ENCODE results near the gene MAP3K20. TPM values are rescaled to one million over a fixed set of nuclear protein-coding genes. Genes with fewer than 3 reads are reported as not detected.
"Not testable (repeated sequence)": the region's sequence is repeated elsewhere in the genome, so short reads cannot be mapped to it uniquely, and the experiment has no call there.

The MAP3K20 gene
- total RNA-seq, 1 donor from 2014 or later: 77.6 TPM

GRCh38 chr2:173278794-173279526 lies 203.3 kb downstream of the MAP3K20 start:
- no peak for DNase-seq (ENCODE audit: low spot score)

DNA sequence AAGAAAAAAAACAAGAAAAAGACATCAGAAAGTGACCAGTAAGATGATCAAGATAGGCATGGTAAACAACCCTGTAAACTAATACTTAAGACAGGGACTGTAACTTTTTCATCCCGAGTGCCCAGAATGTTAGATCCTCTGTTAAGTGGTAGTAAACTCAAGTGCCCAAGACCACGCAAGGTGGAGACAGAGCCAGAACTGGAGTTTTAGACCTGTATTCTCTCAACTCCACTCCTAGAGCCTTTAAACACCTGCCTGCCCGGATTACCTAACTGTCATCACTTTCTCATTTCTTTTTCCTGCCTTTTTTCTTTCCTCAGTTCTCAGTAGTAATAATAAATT lies 203.9 kb downstream of the MAP3K20 start:
- no peak for DNase-seq (ENCODE audit: low spot score)

GRCh38 chr2:173280853-173281252 lies 205.2 kb downstream of the MAP3K20 start:
- no peak for DNase-seq (ENCODE audit: low spot score)

GRCh38 chr2:173281898-173282297 lies 206.3 kb downstream of the MAP3K20 start:
- not testable (repeated sequence) for DNase-seq (ENCODE audit: low spot score)

GRCh38 chr2:173282795-173283545 lies 207.3 kb downstream of the MAP3K20 start:
- no peak for DNase-seq (ENCODE audit: low spot score)

DNA sequence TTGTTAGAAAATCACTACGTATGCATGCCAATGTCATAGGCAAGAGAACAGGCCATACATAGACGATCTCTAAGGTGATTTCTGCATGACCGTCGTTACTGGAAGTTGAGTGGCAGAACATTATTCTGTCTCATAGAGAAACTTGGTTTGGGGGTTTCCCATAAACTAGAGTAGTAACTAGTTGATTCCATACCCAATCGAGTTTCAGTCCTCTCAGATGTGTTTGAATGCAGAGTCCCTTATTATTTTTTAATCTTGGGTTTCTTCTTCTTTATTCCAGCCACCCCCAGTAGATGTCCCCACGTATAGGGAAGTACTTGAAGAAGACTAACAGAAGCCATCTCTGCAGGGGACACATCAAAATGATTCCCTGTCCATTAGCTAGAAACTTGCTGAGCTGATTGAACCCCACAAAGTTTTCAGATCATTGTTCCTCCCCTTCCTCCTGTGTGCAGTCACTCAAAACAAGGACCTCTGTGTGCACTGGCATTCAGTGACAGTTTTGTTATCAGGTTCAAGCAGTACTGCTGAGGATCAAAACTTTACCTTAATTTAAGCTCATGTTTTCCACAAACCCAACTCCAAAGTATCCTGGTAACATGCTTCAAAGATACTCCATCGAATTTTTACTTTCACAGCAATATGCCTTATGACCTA lies 210.6 kb downstream of the MAP3K20 start:
- DNase-seq (ENCODE audit: low spot score): no peak

- DNase-seq (ENCODE audit: low spot score): no peak
Observed at GRCh38 chr2:173287594-173287993, 211.9 kb downstream of the MAP3K20 start.

DNA sequence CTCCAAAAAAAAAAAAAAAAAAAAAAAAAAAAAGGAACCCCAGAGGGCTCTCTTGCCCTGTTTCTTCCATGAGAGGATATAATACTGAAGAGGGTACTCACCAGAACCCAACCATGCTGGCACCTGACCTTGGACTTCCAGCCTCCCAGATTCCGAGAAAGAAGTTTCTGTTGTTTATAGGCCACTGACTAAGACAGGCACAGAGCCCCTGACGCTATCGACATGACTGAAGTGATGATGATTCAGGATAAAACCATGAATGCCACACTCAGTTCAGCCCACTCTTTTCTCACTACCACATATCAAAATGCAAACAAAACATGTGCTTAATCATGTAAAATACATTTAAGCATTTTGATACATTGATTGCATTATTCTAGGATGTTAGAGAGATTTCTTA lies 212.9 kb downstream of the MAP3K20 start:
- no peak for DNase-seq (ENCODE audit: low spot score)

DNA sequence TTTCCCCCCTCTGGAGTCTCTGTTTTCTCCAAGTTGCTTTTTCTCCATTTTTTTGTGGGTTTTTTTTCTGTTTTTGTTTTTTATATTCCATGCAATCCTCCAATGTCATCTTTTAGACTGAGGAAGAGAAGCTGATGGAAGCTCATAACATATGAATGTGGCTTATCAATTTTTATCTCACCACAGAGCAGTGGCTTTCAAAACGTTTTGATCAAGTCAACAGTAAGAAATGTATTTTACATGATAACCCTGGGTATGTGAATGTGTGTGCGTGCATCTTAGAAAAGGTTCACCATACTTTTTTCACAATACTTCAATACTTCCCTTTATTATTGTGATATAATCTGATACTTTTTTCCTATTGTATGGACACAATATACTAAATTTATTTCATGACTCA lies 214.4 kb downstream of the MAP3K20 start:
- DNase-seq (ENCODE audit: low spot score): no peak

DNA sequence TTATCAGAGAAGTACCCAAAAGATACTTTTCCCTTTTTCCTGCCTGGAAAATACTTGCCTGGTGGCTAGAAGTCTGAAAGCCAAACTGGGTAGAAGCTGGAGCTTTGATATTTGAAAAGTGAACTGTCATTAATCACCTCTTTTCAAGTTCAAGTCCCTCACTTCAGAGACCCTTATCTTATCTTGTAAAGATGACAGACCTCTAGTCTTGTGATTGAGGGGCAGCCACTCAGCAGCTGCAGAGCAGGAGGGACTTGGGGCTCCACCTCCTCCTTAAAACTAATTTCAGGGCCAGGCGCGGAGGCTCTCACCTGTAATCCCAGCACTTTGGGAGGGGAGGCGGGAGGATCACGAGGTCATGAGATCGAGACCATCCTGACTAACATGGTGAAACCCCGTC lies 214.9 kb downstream of the MAP3K20 start:
- DNase-seq (ENCODE audit: low spot score): no peak

- DNase-seq (ENCODE audit: low spot score): no peak
Observed at GRCh38 chr2:173291412-173291811, 215.8 kb downstream of the MAP3K20 start.

DNA sequence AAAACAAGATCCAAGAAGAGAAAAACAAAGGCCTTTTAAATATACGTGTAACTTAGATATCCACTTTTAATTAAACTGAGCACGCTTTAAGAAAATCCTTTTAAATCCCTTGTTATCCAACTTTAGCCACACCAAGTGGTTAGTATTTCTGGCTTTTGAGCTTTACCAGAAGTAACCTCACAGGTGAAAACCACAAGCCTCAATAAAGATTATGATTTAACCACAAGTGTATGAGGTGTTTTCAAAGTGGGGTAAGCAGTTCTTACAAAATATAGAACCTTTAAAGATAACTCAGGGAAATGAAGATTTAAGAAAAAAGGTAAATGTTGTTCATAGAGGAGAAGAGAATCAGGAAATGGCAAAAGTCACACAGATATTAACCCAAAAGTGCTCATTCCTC lies 220.6 kb downstream of the MAP3K20 start:
- no peak for DNase-seq (ENCODE audit: low spot score)

GRCh38 chr2:173298536-173299097 lies 223.0 kb downstream of the MAP3K20 start:
- DNase-seq (ENCODE audit: low spot score): no peak

DNA sequence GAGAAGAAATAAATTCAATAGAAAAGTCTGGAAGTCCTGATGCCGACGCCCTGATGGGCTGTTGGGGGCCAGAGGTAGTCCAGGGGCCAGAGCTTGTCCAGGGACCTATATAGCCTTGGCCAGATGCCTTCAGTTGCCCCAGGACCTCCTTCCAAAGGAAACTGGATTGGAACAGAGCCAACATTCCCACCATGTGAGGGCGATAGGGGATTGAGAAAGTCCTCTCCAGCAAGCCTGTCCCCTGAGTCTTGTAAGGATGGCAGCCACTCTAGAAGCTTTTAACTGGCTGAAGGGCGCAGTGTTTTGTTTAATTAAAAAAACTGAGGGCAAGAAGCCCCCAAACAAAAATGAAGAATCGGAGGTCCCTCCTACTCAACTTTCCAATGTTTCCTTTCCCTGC lies 224.1 kb downstream of the MAP3K20 start:
- DNase-seq (ENCODE audit: low spot score): no peak

DNA sequence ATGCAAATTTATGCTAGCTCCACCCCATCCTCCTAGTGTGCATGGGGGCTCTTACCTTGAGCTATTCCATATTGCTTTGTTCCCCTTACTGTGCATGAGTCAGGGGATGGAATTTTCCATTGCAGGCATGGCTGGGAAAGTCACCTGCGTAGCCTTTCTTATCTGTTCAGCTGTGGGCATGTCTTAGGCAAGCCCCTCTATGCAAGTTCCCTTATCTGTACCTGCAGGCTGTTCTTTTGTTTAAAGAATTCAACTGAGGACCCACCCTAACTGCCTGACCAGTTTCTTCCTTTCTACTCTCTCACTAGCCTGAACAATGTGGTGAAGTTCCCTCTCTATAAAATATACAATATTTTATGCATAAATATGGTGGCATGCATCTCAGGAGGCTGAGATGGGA lies 224.8 kb downstream of the MAP3K20 start:
- no peak for DNase-seq (ENCODE audit: low spot score)

GRCh38 chr2:173301549-173301948 lies 225.9 kb downstream of the MAP3K20 start:
- not testable (repeated sequence) for DNase-seq (ENCODE audit: low spot score)

GRCh38 chr2:173305303-173305702 lies 229.7 kb downstream of the MAP3K20 start:
- DNase-seq (ENCODE audit: low spot score): no peak

GRCh38 chr2:173307293-173307692 lies 231.6 kb downstream of the MAP3K20 start:
- no peak for DNase-seq (ENCODE audit: low spot score)

- DNase-seq (ENCODE audit: low spot score): not testable (repeated sequence)
Observed at GRCh38 chr2:173309370-173309769, 233.7 kb downstream of the MAP3K20 start.

DNA sequence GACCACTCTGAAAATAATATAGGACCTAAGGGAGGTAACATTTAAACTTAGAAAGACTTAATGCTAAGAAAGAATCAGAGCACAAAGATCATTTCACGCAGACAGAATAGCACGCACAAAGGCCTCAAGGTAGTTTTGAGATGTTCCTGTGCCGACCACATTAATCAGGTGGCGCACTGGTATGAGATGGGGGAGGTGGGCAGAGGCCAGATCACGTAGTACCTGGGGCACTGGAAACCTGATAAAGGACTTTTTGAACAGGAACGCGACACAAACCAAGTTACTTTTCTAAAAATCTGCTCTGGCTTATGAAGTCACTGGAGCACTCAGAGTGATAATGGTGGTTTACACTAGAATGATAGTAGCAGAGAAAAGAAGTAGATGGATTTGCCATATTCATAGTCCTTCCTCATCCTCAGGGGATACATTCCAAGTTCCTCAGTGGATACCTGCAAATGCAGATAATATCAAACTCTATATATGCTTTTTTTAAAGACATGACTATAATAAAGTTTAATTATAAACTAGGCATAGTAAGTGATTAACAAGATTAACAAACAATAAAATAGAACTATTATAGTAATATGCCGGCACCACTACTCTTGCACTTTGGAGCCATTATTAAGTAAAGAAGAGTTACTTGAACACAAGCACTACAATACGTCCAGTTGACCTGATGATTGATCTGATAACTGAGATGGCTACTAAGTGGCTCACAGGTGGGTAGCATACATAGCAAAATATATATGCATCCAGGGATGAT lies 236.4 kb downstream of the MAP3K20 start:
- DNase-seq (ENCODE audit: low spot score): no peak

Data from ureter (tissue), 1 donor.